Tibial artery (tissue), 4 donors: ENCODE data around the gene ADGRL2.

Experiments
- DNase-seq, 2 donors: peaks; one replicate each; pipeline ENCODE4 v3.0.0-alpha.2; 2019
- H3K27ac ChIP-seq, 2 donors: fragments of 200-600 bp; sonication (generic) in 1 of 2; 1 replicate in 1 of 2; 2 replicates in 1 of 2; pipeline ENCODE4 v1.5.1; 2018 to 2019; ENCODE audit warnings: mild to moderate bottlenecking in 1 of 2
- H3K27me3 ChIP-seq, 2 donors: fragments of 200-600 bp; sonication (generic) in 1 of 2; one replicate each; pipeline versions ENCODE4 v1.5.1 to v1.6.0; 2016 to 2019
- H3K36me3 ChIP-seq, 3 donors: fragments of 200-600 bp; sonication (generic) in 2 of 3; one replicate each; pipeline ENCODE4 v1.5.1; 2016 to 2019; ENCODE audit warnings: mild to moderate bottlenecking in 2 of 3
- H3K4me1 ChIP-seq, 4 donors: fragments of 200-600 bp; sonication (generic) in 2 of 4; 1 replicate in 3 of 4; 2 replicates in 1 of 4; pipeline ENCODE4 v1.5.1; 2016 to 2019
- H3K4me3 ChIP-seq, 2 donors: fragments of 200-600 bp; sonication (generic) in 1 of 2; 1 replicate in 1 of 2; 2 replicates in 1 of 2; pipeline ENCODE4 v1.5.1; 2018 to 2019; ENCODE audit warnings: mild to moderate bottlenecking in 2 of 2
- H3K9me3 ChIP-seq, 3 donors: fragments of 200-600 bp; sonication (generic) in 1 of 3; one replicate each; pipeline ENCODE4 v1.5.1; 2016 to 2019
- CTCF ChIP-seq, 2 experiments: fragments of 200-600 bp in 1 of 2; fragments of 450-650 bp in 1 of 2; IDR thresholded peaks; one replicate each; pipeline ENCODE4 v1.5.1; 2017 to 2019; ENCODE audit warnings: antibody characterized with exemption in 2 of 2, mild to moderate bottlenecking in 1 of 2, moderate library complexity in 1 of 2
- intact Hi-C: fragments of 100-400 bp; cut with DNase I; formaldehyde crosslinking; loops from one replicate; pipeline ENCODE4 v1.15.0; 2023; ENCODE audit warnings: low total_unique reads

The ADGRL2 gene

DNA sequence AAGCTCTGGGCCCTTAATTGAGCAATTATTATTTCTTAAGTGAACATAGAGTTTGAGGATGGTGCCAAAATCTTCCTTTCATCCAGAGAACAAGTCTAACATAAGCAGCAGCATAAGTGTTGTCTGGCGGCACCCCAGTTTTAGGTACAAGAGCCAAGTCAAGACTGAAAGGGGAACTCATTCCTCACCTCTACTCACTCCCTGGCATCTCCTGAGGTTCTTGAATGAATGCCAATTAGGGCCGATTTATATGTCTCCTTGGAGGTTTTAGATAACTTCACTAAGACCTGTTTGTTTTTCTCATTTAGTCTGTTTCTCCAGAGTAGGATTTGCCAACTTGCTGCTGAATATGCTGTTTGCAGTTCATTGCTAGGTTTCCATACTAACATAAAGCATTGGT is 42.6 kb upstream of the ADGRL2 start:
- no peaks in the 10 kb centered on the region for H3K36me3 ChIP-seq
- no peak for DNase-seq
- no peak overlapping the region for H3K27ac ChIP-seq
- no peaks in the 10 kb centered on the region for H3K9me3 ChIP-seq
- H3K4me1 ChIP-seq = no peaks in the 10 kb centered on the region
- intact Hi-C loops = no loop called here
- no peak for TF ChIP-seq CTCF (IDR thresholded peaks at IDR 0.05)
- no peaks in the 10 kb centered on the region for H3K27me3 ChIP-seq
- H3K4me3 ChIP-seq = no peak overlapping the region

GRCh38 chr1:81760477-81761097 is 40.1 kb upstream of the ADGRL2 start:
- Histone ChIP-seq H3K27me3 (no peaks in the 10 kb centered on the region), H3K36me3 (no peaks in the 10 kb centered on the region), H3K4me3 (no peak overlapping the region), H3K4me1 (no peaks in the 10 kb centered on the region), H3K9me3 (no peaks in the 10 kb centered on the region), H3K27ac (no peak overlapping the region)
- DNase-seq = no peak
- intact Hi-C loops = no loop called here
- TF ChIP-seq CTCF (IDR thresholded peaks at IDR 0.05) = peak; percentile 18 to 22

GRCh38 chr1:81775510-81775909 is 25.2 kb upstream of the ADGRL2 start:
- H3K4me3 ChIP-seq = no peak overlapping the region

GRCh38 chr1:81780705-81781454 is 19.9 kb upstream of the ADGRL2 start:
- DNase-seq = no peak
- H3K9me3 ChIP-seq = no peaks in the 10 kb centered on the region

More at GRCh38 chr1:81775510-81775909, 25.2 kb upstream of the ADGRL2 start:
- Histone ChIP-seq H3K4me1 (no peaks in the 10 kb centered on the region), H3K27me3 (no peaks in the 10 kb centered on the region), H3K9me3 (no peaks in the 10 kb centered on the region), H3K36me3 (no peaks in the 10 kb centered on the region), H3K27ac (no peak overlapping the region)
- no peak for DNase-seq
- no peak for TF ChIP-seq CTCF (IDR thresholded peaks at IDR 0.05)
- intact Hi-C loops = no loop called here

GRCh38 chr1:81781749-81782148 is 19.0 kb upstream of the ADGRL2 start:
- no peak for TF ChIP-seq CTCF (IDR thresholded peaks at IDR 0.05)
- Histone ChIP-seq H3K9me3 (no peaks in the 10 kb centered on the region), H3K4me3 (no peak overlapping the region), H3K27ac (no peak overlapping the region), H3K36me3 (no peaks in the 10 kb centered on the region), H3K4me1 (no peaks in the 10 kb centered on the region), H3K27me3 (no peaks in the 10 kb centered on the region)
- intact Hi-C loops = no loop called here
- no peak for DNase-seq

More at GRCh38 chr1:81780705-81781454, 19.9 kb upstream of the ADGRL2 start:
- no peaks in the 10 kb centered on the region for H3K4me1 ChIP-seq
- H3K27ac ChIP-seq = no peak overlapping the region
- no peaks in the 10 kb centered on the region for H3K36me3 ChIP-seq
- H3K4me3 ChIP-seq = no peak overlapping the region
- no peak for TF ChIP-seq CTCF (IDR thresholded peaks at IDR 0.05)
- intact Hi-C loops = no loop called here
- H3K27me3 ChIP-seq = no peaks in the 10 kb centered on the region
